WTC11 (cell line): ENCODE results near the gene SHROOM3.

Experiments used
- CTCF ChIP-seq: fragments of 200-600 bp; IDR thresholded peaks from 2 replicates; pipeline ENCODE4 v1.8.0; 2022; ENCODE audit warnings: antibody characterized with exemption
- SOX15 ChIP-seq: fragments of 250-450 bp; sonication (Bioruptor Pico); IDR thresholded peaks from 2 replicates; pipeline ENCODE4 v1.9.0; 2021; ENCODE audit warnings: mild to moderate bottlenecking
- ZNF121 ChIP-seq: sonication (generic); formaldehyde crosslinking; IDR thresholded peaks from 2 replicates; pipeline ENCODE4 v1.8.0; 2023; ENCODE audit warnings: missing genetic modification reagents
- ZNF416 ChIP-seq: fragments of 250-450 bp; sonication (Bioruptor Pico); IDR thresholded peaks from 2 replicates; pipeline ENCODE4 v1.9.0; 2021; ENCODE audit warnings: mild to moderate bottlenecking, inconsistent platforms
- TF ChIP-seq, protein P1 (sequence below): sonication (generic); formaldehyde crosslinking; IDR thresholded peaks from 2 replicates; pipeline ENCODE4 v1.8.0; 2022; ENCODE audit warnings: mild to moderate bottlenecking, missing genetic modification reagents

- TF ChIP-seq ZNF416 (CRISPR knock-in tag) (no peak), CTCF (no peak), SOX15 (CRISPR knock-in tag) (no peak), ZNF121 (CRISPR knock-in tag) (no peak)
- TF ChIP-seq, protein P1, sequence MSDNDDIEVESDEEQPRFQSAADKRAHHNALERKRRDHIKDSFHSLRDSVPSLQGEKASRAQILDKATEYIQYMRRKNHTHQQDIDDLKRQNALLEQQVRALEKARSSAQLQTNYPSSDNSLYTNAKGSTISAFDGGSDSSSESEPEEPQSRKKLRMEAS (CRISPR knock-in tag), result no peak
Observed at GRCh38 chr4:76725039-76725438, 290.0 kb downstream of the SHROOM3 start.
